ENCODE results near the gene IFI30.
"Not testable (repeated sequence)": the region's sequence is repeated elsewhere in the genome, so short reads cannot be mapped to it uniquely, and the experiment has no call there.

The IFI30 gene

DNA sequence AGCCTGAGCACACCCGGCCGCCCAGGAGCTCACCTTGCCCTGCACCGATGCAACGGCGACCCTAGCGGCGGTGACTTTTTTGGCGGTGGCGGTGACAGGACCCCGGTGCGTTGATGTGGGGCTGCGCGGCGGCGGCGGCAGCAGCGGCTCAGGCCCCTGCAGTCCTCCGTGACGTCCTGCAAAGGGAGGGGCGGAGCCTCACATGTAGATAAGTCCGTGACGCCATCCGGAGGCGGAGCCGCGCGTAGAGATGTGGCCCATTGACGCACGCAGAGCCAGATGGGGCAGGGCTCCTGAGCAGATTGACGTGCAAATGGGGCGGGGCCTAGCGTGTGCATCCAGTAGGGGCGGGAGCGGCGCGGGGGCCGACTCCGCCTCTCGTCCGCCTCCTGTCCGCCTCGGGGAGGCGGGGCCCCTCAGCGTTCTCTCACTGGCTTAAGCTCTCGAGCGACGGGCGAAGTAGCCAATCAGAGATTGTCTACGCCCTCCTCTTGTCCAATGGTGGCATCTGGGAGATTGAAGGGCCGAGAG, 30.3 kb downstream of the IFI30 start, which contains the start of gene RAB3A:
TSS of gene RAB3A (minus strand) at position 180 of the 531 bp plus-strand sequence. CDS start 1,302 bp downstream, outside the sequence.
- DNase-seq = peak; percentile 100

- peak; percentile 93 for DNase-seq
Measured at GRCh38 chr19:18204394-18205199, 31.0 kb downstream of the IFI30 start.

GRCh38 chr19:18205200-18205892, 31.7 kb downstream of the IFI30 start:
- DNase-seq = peak; percentile 86

DNA sequence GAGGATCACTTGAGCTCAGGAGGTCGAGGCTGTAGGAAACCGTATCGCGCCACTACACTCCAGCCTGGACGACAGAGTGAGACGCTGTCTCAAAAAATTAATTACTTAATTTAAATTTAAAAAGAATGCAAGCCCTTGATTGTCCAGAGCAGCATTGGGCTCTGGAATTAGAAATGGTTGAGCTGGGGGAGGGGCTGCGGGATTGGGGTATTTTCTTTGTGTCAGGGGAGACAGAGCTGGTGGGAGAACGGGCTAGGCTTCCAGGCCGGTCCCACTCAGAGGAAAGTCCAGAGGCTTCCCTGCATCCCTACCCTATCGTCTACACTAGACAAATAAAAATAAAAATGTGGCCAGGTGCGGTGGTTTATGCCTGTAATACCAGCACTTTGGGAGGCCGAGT, 32.4 kb downstream of the IFI30 start:
- no peak for DNase-seq

DNA sequence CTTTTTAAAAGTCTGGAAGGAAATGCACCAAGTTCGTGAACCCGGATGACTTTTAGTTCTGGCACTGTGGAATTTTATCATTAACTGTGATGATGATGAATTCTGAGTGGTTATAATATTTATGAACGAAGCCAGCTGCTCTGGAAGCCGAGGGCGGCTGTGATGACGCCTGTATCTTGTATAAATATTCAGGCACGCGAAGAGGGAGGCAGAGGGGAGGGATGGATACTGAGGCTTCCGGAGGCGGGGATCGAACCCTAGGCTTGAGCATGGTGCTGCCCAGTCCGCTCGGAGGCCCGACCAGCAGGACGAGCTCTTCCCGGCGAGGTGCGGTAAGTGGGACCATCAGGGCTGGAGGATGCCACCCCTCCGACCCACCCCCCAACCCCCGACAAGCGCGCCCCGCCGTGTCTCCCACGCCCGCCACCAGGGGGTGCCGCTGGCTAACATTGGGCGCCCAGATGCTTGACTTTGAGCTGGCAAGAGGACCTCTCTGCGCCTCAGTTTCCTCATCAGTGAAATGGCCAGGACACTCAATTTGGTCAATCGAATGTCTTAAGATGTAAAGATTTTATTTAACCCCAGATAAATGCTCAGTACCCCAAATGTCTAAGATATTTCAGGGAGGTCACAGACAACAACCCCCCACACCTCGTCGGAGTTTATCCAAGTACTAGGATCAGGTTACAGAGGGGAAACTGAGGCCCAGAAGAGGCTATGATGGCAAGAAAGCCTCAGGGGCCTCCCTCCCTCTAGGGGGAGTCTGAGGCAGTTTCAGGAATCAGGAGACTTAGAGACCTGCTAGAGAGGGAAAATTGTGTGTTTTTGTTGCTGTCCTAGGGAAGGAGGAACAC, 34.7 kb downstream of the IFI30 start:
- peak; percentile 70 for DNase-seq

DNA sequence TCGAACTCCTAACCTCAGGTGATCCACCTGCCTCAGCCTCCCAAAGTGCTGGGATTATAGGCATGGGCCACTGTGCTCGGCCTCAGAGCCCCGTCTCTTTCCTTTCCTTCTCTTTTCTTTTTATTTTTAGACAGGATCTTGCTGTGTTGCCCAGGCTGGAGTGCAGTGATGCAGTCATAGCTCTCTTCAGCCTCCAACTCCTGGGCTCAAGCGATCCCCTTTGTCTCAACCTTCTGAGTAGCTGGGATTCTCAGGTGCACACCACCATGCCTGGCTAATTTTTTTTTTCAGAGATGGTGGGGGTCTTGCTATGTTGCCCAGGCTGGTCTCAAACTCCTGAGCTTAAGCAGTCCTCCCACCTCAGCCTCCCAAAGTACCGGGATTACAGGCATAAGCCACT, 36.3 kb downstream of the IFI30 start:
- not testable (repeated sequence) for DNase-seq

DNA sequence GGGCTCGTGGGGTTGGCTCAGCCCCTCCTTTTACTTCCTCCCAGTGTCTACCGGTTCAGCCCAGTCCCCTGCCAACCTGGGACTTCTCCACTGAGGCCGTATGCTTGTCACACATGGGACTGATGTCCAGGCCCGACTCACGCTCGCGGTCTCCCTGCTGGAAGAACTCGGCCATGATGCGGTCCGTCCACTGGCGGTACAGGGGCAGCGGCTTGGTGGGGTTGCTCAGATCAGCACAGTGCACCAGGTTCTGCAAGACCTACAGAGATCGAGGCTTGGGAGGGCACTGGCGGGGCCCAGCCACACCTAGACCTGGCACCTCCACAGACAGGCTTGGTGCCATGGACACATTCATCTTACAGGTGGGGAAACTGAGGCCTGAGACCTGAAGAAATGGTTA, 38.1 kb downstream of the IFI30 start:
- DNase-seq = no peak

DNA sequence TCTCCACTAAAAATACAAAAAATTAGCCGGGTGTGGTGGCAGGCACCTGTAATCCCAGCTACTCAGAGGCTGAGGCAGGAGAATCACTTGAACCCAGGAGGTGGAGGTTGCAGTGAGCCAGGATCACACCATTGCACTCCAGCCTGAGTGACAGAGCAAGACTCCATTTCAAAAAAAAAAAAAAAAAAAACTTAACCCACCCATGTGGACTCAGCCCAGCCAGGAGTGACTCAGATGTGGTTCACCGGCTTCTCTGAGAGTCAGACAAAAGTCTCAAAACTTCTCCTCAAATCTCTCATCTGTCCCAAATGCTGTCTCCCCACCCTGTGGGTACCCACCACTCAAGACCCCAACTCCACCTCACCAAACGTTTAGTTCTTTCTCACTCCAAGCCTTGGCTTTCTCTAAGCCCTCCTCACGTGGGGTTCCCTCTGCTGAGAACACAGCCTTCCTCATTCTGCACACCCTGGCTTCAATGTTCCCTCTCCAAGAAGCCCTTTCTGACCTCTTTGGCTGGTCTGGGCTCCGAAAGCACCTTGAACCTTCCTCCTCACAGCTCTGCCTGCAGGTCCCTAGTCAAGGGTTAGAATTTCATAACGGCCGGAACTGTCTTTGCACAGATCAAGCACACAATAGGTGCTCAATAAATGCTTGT, 41.3 kb downstream of the IFI30 start:
- DNase-seq = no peak

DNA sequence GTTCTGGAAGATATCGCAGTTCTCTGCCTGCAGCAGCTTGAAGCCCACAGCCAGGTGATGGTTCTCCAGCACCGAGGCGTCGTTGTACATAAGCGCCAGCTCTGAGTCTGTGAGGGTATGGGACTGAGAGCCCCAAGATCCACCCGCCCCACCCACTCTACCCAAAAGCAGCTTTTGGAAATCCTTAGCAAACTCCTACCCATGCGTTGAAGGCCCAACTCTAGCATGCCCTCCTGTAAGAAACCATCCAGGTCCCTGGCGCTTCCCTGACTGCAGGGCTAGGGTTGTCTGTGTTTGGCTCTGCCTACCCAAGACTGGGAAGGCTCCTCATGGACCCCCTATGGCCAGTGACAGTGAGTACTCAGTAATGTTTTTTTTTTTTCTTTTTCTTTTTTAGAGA, 43.2 kb downstream of the IFI30 start:
- DNase-seq = no peak

DNA sequence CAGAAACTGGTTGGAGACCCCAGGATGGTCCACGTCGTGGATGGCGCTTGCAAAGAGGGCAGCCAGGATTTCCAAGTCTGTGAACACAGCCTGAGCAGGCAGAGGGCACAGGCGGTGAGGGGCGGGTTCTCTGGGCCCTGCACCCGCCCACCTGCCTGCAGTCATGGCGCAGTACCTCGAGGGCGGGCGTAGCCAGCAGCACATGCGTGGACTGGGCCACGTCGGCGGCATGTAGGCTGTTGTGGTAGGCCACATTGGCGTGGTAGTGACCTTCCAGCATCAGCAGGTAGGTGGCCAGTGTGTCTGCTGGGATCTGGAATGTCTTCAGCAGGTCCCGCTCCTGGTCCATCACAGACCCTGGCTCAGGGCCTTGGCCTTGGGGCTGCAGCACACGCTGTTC, 44.5 kb downstream of the IFI30 start:
- DNase-seq = no peak

- no peak for DNase-seq
Measured at GRCh38 chr19:18218600-18218999, 45.0 kb downstream of the IFI30 start.

DNA sequence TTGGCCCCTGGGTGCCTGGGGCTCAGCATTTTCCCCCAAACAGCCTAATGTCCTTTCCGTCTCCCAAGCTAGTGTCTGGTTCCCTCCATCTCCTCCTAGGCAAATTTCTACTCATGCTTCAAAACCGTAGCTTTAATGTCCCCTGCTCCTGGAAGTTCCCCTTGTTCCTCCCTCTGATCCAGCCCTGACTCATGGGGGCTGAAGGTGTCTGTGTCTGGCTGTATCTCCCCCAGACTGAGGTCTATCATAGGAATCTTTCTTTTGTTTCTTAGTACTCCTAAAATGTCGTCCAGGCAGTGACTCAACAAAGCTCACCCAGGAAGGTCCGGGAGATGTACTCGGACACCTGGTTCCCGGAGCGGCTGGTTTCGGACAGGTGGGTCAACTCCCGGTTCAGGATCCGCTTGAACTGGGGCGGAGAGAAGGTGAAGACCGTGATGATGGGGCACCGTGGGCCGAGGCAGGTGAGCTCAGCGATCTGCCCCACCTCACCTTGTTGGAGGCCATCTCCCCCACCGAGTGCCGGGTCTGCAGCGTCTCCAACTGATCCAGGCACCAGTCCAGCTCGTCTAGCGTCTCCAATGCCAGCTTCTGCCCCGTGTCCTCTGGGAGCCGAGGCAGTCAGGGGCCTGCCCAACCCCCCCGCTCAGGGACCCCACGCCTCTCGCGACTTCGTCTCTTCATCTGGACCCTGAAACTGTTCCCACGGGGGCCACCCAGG, 46.5 kb downstream of the IFI30 start:
- DNase-seq = peak; percentile 44

DNA sequence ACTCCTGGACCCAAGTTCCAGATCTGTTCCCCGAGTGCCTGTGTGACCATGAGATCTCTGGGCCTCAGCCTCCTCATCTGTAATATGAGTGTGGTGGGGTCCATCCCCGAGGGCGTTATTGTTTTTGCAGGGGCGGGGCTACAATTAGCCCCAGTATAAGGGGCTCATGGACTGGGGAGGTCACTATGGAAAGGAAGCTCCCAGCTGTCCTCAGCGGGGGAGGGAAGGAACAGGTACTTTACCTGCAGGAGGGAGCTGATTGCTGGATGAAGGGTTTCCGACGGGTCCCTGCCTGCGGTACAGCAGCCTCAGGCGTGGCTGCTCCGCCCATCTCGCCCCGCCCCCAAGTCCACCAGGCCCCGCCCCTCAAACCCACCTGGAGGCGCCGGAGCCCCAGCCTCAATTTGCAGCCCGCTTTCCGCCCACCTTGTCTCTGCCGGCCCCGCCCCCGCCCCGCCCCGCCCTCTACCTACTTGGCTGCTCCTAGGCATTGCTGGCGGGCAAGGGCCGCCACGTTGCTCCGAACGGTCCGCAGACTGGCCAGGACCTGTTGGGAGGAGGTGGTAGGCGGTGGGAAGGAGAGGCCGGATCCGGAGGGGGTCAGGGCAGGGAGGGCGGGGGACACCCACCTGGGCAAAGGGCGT, 47.1 kb downstream of the IFI30 start:
- peak; percentile 82 for DNase-seq

DNA sequence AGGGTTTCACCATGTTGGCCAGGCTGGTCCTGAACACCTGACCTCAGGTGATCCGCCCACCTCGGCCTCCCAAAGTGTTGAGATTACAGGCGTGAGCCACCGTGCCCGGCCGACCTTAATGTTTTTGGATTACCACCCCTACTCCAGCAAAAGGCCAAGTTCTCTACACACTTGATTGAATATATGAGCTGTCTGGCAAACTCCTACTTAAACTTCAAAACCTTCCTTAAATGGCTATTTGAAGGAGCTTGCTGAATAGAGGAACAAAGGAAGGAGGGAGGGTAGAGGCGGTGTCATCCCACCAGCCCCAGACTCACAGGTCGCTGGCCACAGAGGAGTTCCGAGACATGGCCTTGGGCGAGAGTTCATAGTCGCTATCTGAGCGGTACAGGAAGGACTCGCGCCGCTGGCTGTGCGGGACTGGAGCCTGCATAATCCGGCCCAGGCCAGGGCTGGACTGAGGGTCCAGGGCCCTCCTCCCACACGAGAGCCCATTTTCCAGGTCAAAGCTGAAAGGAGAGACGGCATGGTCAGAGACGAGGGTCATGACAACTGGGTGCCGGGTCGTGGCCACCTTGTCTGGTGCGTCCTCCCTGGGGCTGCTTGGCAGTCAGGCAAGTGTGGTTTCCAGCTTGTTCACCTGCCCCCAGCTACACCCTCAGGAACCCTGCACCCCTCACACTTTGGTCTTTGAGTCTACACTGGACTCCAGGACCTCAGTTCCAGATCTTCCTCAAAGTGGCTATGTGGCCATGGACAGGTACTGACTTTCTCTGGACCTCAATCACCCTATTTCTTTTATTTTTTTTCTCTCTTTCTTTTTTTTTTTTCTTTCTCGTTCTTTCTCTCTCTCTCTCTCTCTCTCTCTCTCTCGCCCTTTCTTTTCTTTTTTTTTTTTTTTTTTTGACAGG, 48.5 kb downstream of the IFI30 start:
- DNase-seq = no peak

GRCh38 chr19:18223860-18224524, 50.4 kb downstream of the IFI30 start:
- peak; percentile 45 for DNase-seq

GRCh38 chr19:18224525-18225354, 51.1 kb downstream of the IFI30 start:
- DNase-seq = peak; percentile 99

DNA sequence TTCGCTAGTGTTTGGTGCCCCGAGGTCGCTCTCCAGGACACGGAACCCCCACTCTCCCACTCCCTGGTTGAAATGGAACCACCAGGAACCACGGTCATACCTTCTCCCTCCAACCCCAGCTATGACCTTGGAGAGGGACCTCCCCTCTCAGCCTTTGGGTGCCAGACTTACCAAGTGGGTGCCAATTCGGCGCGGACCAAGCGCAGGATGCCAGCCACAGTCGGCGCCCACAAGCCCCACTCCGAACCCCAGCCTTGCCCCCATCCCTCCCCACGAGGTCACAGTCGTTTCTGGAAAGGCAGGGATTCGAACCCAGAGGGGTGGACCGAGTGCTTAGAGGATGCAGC, 51.7 kb downstream of the IFI30 start:
- DNase-seq = peak; percentile 38

GRCh38 chr19:18225702-18226468, 52.3 kb downstream of the IFI30 start, which contains the start of gene PDE4C:
Gene PDE4C, minus strand, starts transcription at chr19:18226438. Its CDS starts 23 bp downstream, at chr19:18226415.
- peak; percentile 74 for DNase-seq
